HEK293T (cell line): ENCODE results near the gene STAG1.

Source experiments
- ARNT ChIP-seq: fragments of 450-650 bp; IDR thresholded peaks from 2 replicates; pipeline ENCODE4 v1.6.1; 2017; ENCODE audit warnings: mild to moderate bottlenecking
- BHLHE40 ChIP-seq: fragments of 450-650 bp; IDR thresholded peaks from 2 replicates; pipeline ENCODE4 v1.6.1; 2016; ENCODE audit warnings: mild to moderate bottlenecking, moderate library complexity, borderline replicate concordance
- ELF4 ChIP-seq: fragments of 450-650 bp; IDR thresholded peaks from 2 replicates; pipeline ENCODE4 v1.6.1; 2017; ENCODE audit warnings: antibody characterized with exemption
- FOXK2 ChIP-seq: fragments of 450-650 bp; IDR thresholded peaks from 2 replicates; pipeline ENCODE4 v1.6.1; 2016; ENCODE audit warnings: mild to moderate bottlenecking
- FOXM1 ChIP-seq: fragments of 450-650 bp; IDR thresholded peaks from 2 replicates; pipeline ENCODE4 v1.6.1; 2017; ENCODE audit warnings: mild to moderate bottlenecking, borderline replicate concordance
- HDGF ChIP-seq: fragments of 450-650 bp; IDR thresholded peaks from 2 replicates; pipeline ENCODE4 v1.6.1; 2017; ENCODE audit warnings: antibody characterized with exemption, borderline replicate concordance
- SP1 ChIP-seq: fragments of 450-650 bp; IDR thresholded peaks from 2 replicates; pipeline ENCODE4 v1.6.1; 2017
- SUZ12 ChIP-seq: fragments of 450-650 bp; IDR thresholded peaks from 2 replicates; pipeline ENCODE4 v1.6.1; 2016; ENCODE audit warnings: mild to moderate bottlenecking
- ZNF384 ChIP-seq: fragments of 450-650 bp; IDR thresholded peaks from 2 replicates; pipeline ENCODE4 v1.6.1; 2016

GRCh38 chr3:136753326-136753939, 1.3 kb upstream of the STAG1 start:
- no peak for TF ChIP-seq FOXK2
- TF ChIP-seq ARNT: no peak
- TF ChIP-seq HDGF: no peak
- TF ChIP-seq FOXM1: no peak
- no peak for TF ChIP-seq SP1
- TF ChIP-seq ELF4: no peak
- TF ChIP-seq SUZ12: no peak
- no peak for TF ChIP-seq ZNF384
- no peak for TF ChIP-seq BHLHE40
